ENCODE measurements around the gene FKBP2. TPM values are rescaled to one million over a fixed set of nuclear protein-coding genes. Genes with fewer than 3 reads are reported as not detected.

The FKBP2 gene
- total and polyA plus RNA-seq, 4 donors = 65.2 to 397 (median 150) TPM

- peak overlapping the region in 1 of 2 donors; percentile 19 for H3K27ac ChIP-seq (ENCODE audit: low read depth in 1 of 2, low read length in 1 of 2)
- DNase-seq (no peak), ATAC-seq (ENCODE audit: insufficient read depth, low FRiP score) (no peak)
- WGBS, 2 donors = 84 to 86% methylated on average over 9 of the region's 9 CpGs
- peaks cover 0 to 13% (median 5%) of the 10 kb centered on the region in 4 donors for H3K36me3 ChIP-seq (ENCODE audit: control insufficient read depth in 4 of 4, insufficient read depth in 4 of 4, low read length in 4 of 4)
- H3K9me3 ChIP-seq (ENCODE audit: control insufficient read depth in 4 of 4, insufficient read depth in 3 of 4, low read length in 3 of 4) = no peaks in the 10 kb centered on the region
- peaks cover 0 to 31% (median 24%) of the 10 kb centered on the region in 5 donors for H3K4me1 ChIP-seq (ENCODE audit: control insufficient read depth in 5 of 5, insufficient read depth in 5 of 5, low read length in 5 of 5)
- TF ChIP-seq CTCF (IDR thresholded peaks at IDR 0.05; ENCODE audit: control extremely low read depth, extremely low read depth) = no peak
- no peaks in the 10 kb centered on the region for H3K27me3 ChIP-seq (ENCODE audit: control insufficient read depth in 3 of 3, insufficient read depth in 3 of 3, low read length in 2 of 3)
- no peak overlapping the region for H3K4me3 ChIP-seq
- no peak overlapping the region for H3K9ac ChIP-seq (ENCODE audit: insufficient read depth in 1 of 2, low read length in 2 of 2)
Observed at GRCh38 chr11:64238076-64238475, 2.8 kb upstream of the FKBP2 start.

GRCh38 chr11:64238999-64239398 lies 1.9 kb upstream of the FKBP2 start:
- TF ChIP-seq CTCF (IDR thresholded peaks at IDR 0.05; ENCODE audit: control extremely low read depth, extremely low read depth) = no peak
- Histone ChIP-seq H3K4me1 (ENCODE audit: control insufficient read depth in 5 of 5, insufficient read depth in 5 of 5, low read length in 5 of 5) (peaks cover 0 to 25% (median 19%) of the 10 kb centered on the region in 5 donors), H3K9ac (ENCODE audit: insufficient read depth in 1 of 2, low read length in 2 of 2) (no peak overlapping the region), H3K27me3 (ENCODE audit: control insufficient read depth in 3 of 3, insufficient read depth in 3 of 3, low read length in 2 of 3) (no peaks in the 10 kb centered on the region), H3K9me3 (ENCODE audit: control insufficient read depth in 4 of 4, insufficient read depth in 3 of 4, low read length in 3 of 4) (no peaks in the 10 kb centered on the region), H3K36me3 (ENCODE audit: control insufficient read depth in 4 of 4, insufficient read depth in 4 of 4, low read length in 4 of 4) (peaks cover 0 to 20% (median 5%) of the 10 kb centered on the region in 4 donors), H3K4me3 (no peak overlapping the region), H3K27ac (ENCODE audit: low read depth in 1 of 2, low read length in 1 of 2) (peak overlapping the region in 1 of 2 donors; percentile 19)
- 36 to 76% methylated on average over 5 of the region's 5 CpGs for WGBS, 2 donors
- no peak for DNase-seq
- ATAC-seq (ENCODE audit: insufficient read depth, low FRiP score) = no peak

DNA sequence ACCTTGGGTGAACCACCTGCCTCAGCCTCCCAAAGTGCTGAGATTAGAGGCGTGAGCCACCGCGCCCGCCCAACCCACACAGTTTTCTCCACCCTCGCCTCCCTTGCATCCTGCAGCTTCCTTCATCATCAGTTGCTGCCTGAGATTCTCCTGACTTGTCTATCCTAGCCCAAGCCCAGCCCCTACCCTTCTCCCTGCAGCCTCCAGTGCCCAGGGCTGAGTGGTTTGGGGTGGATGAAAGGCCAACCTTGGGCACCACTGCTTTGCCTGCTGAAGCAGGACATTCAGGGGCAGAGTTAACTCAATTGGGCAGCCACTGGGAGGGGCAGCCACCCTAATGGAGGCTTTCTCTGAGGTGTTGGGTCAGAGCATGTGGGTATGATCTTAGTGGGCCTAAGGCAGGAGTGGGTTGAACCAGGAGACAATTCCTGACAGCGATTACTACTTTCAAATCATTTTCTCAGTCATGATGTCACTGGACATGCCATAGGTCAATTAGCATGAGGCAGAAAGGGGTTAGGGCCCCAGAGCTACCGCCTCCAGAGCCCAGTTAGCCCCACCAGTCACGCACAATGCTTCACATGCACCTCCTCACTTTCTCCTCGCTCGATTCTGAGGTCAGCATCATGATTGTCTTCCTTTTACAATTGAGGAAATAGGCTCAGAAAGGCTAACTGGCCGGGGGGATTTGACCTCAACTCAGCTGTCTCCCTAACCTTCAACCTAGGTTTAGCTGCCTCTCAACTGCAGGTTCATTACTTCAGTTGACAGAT lies 1.0 kb upstream of the FKBP2 start:
- no peak for TF ChIP-seq CTCF (IDR thresholded peaks at IDR 0.05; ENCODE audit: control extremely low read depth, extremely low read depth)
- DNase-seq (peak in 2 of 3 donors; percentile 22 to 24), ATAC-seq (ENCODE audit: insufficient read depth, low FRiP score) (no peak)
- Histone ChIP-seq H3K9me3 (ENCODE audit: control insufficient read depth in 4 of 4, insufficient read depth in 3 of 4, low read length in 3 of 4) (no peaks in the 10 kb centered on the region), H3K9ac (ENCODE audit: insufficient read depth in 1 of 2, low read length in 2 of 2) (peak overlapping the region; percentile 61 to 92), H3K4me1 (ENCODE audit: control insufficient read depth in 5 of 5, insufficient read depth in 5 of 5, low read length in 5 of 5) (peaks cover 0 to 27% (median 19%) of the 10 kb centered on the region in 5 donors), H3K4me3 (no peak overlapping the region), H3K27ac (ENCODE audit: low read depth in 1 of 2, low read length in 1 of 2) (peak overlapping the region; percentile 92 to 96), H3K36me3 (ENCODE audit: control insufficient read depth in 4 of 4, insufficient read depth in 4 of 4, low read length in 4 of 4) (peaks cover 0 to 23% (median 6%) of the 10 kb centered on the region in 4 donors), H3K27me3 (ENCODE audit: control insufficient read depth in 3 of 3, insufficient read depth in 3 of 3, low read length in 2 of 3) (no peaks in the 10 kb centered on the region)
- 62 to 69% methylated on average over 11 of the region's 11 CpGs for WGBS, 2 donors
